Cardiac fibroblast (primary cell): Measurements from ENCODE around the gene GNAL.

Experiments
- DNase-seq, 2 donors: peaks; one replicate each; pipeline versions ENCODE4 v3.0.0 to v3.0.0-alpha.2; 2010; ENCODE audit warnings: low read depth in 2 of 2
- H3K4me3 ChIP-seq, 2 donors: replicated peaks in 1 of 2; 1 replicate in 1 of 2; 2 replicates in 1 of 2; pipeline ENCODE4 v1.5.1; 2011; ENCODE audit warnings: low read depth in 2 of 2, low read length in 2 of 2, mild to moderate bottlenecking in 2 of 2, moderate library complexity in 1 of 2
- CTCF ChIP-seq: IDR thresholded peaks from one replicate; pipeline ENCODE4 v1.5.1; 2011; ENCODE audit warnings: low read depth, mild to moderate bottlenecking, low read length, inconsistent platforms

Gene GNAL

GRCh38 chr18:11809895-11810294 lies 120.8 kb downstream of the GNAL start:
- no peak for DNase-seq
- no peak for TF ChIP-seq CTCF

GRCh38 chr18:11810379-11810778 lies 121.3 kb downstream of the GNAL start:
- no peak overlapping the region for H3K4me3 ChIP-seq
- DNase-seq = no peak
- no peak for TF ChIP-seq CTCF

More at GRCh38 chr18:11809895-11810294, 120.8 kb downstream of the GNAL start:
- no peak overlapping the region for H3K4me3 ChIP-seq

GRCh38 chr18:11811009-11811408 lies 121.9 kb downstream of the GNAL start:
- no peak overlapping the region for H3K4me3 ChIP-seq
- no peak for TF ChIP-seq CTCF
- DNase-seq = no peak

GRCh38 chr18:11817229-11817628 lies 128.2 kb downstream of the GNAL start:
- no peak for TF ChIP-seq CTCF
- H3K4me3 ChIP-seq = no peak overlapping the region
- DNase-seq = no peak

GRCh38 chr18:11818486-11819203 lies 129.6 kb downstream of the GNAL start:
- no peak for DNase-seq
- no peak overlapping the region for H3K4me3 ChIP-seq
- no peak for TF ChIP-seq CTCF

- H3K4me3 ChIP-seq = no peak overlapping the region
- TF ChIP-seq CTCF = no peak
- DNase-seq = no peak
These were observed 130.9 kb downstream of the GNAL start for GRCh38 chr18:11819938-11820337.

- DNase-seq = no peak
- H3K4me3 ChIP-seq = no peak overlapping the region
- no peak for TF ChIP-seq CTCF
These were observed 131.6 kb downstream of the GNAL start for GRCh38 chr18:11820697-11821096.
